Natural killer cell (primary cell): ENCODE measurements around the gene ARHGAP42. TPM values are rescaled to one million over a fixed set of nuclear protein-coding genes. Genes with fewer than 3 reads are reported as not detected.

Source experiments
- ATAC-seq, 3 donors: fragments of 150-1000 bp in 2 of 3; fragments of 200-7000 bp in 1 of 3; cut with Tn5 transposase; 1 replicate in 1 of 3; 2 replicates in 2 of 3; pipeline ENCODE4 v1.10.0; 2021; ENCODE audit warnings: mild to moderate bottlenecking in 2 of 3, moderate library complexity in 2 of 3
- DNase-seq, 2 donors: peaks; one replicate each; pipeline versions ENCODE4 v3.0.0 to v3.0.0-alpha.2; 2013 to 2021; ENCODE audit warnings: mixed read lengths in 1 of 2
- H3K27ac ChIP-seq: one replicate; pipeline ENCODE4 v1.5.1; 2013; ENCODE audit warnings: mild to moderate bottlenecking, low read length
- H3K27me3 ChIP-seq: one replicate; pipeline ENCODE4 v1.6.1; 2013; ENCODE audit warnings: low read length; ENCODE audit not compliant: control insufficient read depth, insufficient read depth
- H3K36me3 ChIP-seq: one replicate; pipeline ENCODE4 v1.6.1; 2013; ENCODE audit warnings: low read length; ENCODE audit not compliant: control insufficient read depth, insufficient read depth
- H3K4me1 ChIP-seq: one replicate; pipeline ENCODE4 v1.6.1; 2013; ENCODE audit warnings: low read length; ENCODE audit not compliant: control insufficient read depth, insufficient read depth
- H3K4me3 ChIP-seq: one replicate; pipeline ENCODE4 v1.5.1; 2013; ENCODE audit warnings: low read length
- H3K9me3 ChIP-seq: one replicate; pipeline ENCODE4 v1.6.1; 2013; ENCODE audit warnings: low read length; ENCODE audit not compliant: control insufficient read depth, insufficient read depth
- H3K27ac Mint-ChIP-seq, 2 donors: one replicate each; pipeline ENCODE4 v1.8.0; 2022; ENCODE audit warnings: mild to moderate bottlenecking in 2 of 2, mixed read lengths in 2 of 2, moderate library complexity in 1 of 2
- H3K27me3 Mint-ChIP-seq, 2 donors: one replicate each; pipeline ENCODE4 v1.8.0; 2022; ENCODE audit warnings: low read depth in 2 of 2, mixed read lengths in 2 of 2
- H3K36me3 Mint-ChIP-seq: one replicate; pipeline ENCODE4 v1.8.0; 2022; ENCODE audit warnings: mixed read lengths
- H3K4me1 Mint-ChIP-seq, 2 donors: one replicate each; pipeline ENCODE4 v1.8.0; 2022; ENCODE audit warnings: mixed read lengths in 2 of 2
- H3K4me3 Mint-ChIP-seq: one replicate; pipeline ENCODE4 v1.8.0; 2022; ENCODE audit warnings: mild to moderate bottlenecking, moderate library complexity, mixed read lengths
- H3K9me3 Mint-ChIP-seq, 2 donors: one replicate each; pipeline ENCODE4 v1.8.0; 2022; ENCODE audit warnings: mixed read lengths in 2 of 2
- CTCF ChIP-seq: fragments of 200-600 bp; IDR thresholded peaks from one replicate; pipeline ENCODE4 v1.8.0; 2022; ENCODE audit warnings: antibody characterized with exemption
- WGBS: methylation state at CpG from one replicate; pipeline ENCODE4 v1.1.7; 2013; ENCODE audit warnings: missing lambda C conversion rate; ENCODE audit not compliant: insufficient coverage; 5-methylcytosine and 5-hydroxymethylcytosine counted together
- intact Hi-C: fragments of 100-400 bp; cut with micrococcal nuclease; formaldehyde crosslinking; loops from one replicate; pipeline ENCODE4 v1.14.2; 2022
- total RNA-seq, 4 donors: library from RNA; stranded (reverse); fragments of 120-200 nt in 1 of 4; gene quantifications; one replicate each; pipeline versions ENCODE4 v1.2.3 to v1.2.4, GENCODE V29; 2013 to 2022

ARHGAP42 gene
- total RNA-seq, 3 donors from 2014 or later (not counting 1 experiment from before 2014, with no cell fraction given) = 6.0 to 7.6 (median 6.4) TPM

- H3K9me3 ChIP-seq = no peaks in the 10 kb centered on the region
- intact Hi-C loops = no loop called here
- no peak for TF ChIP-seq CTCF
- H3K27ac Mint-ChIP-seq = no peak overlapping the region
- DNase-seq (no peak), ATAC-seq (no peak)
- WGBS = 100% methylated on average over 1 of the region's 2 CpGs
- no peaks in the 10 kb centered on the region for H3K36me3 Mint-ChIP-seq
- peaks cover 8 to 10% of the 10 kb centered on the region in 2 donors for H3K4me1 Mint-ChIP-seq
- no peaks in the 10 kb centered on the region for H3K4me1 ChIP-seq
- H3K4me3 ChIP-seq = no peak overlapping the region
- no peaks in the 10 kb centered on the region for H3K9me3 Mint-ChIP-seq
- H3K36me3 ChIP-seq = no peaks in the 10 kb centered on the region
- H3K27ac ChIP-seq = no peak overlapping the region
- H3K27me3 Mint-ChIP-seq = no peaks in the 10 kb centered on the region
- no peaks in the 10 kb centered on the region for H3K27me3 ChIP-seq
- no peak overlapping the region for H3K4me3 Mint-ChIP-seq
Observed at GRCh38 chr11:100837311-100837710, 150.2 kb downstream of the ARHGAP42 start.

- Mint-ChIP-seq H3K27ac (no peak overlapping the region), H3K4me3 (no peak overlapping the region), H3K9me3 (no peaks in the 10 kb centered on the region), H3K27me3 (no peaks in the 10 kb centered on the region), H3K4me1 (peaks cover 14 to 17% of the 10 kb centered on the region in 2 donors), H3K36me3 (no peaks in the 10 kb centered on the region)
- WGBS = 92% methylated on average over 4 of the region's 4 CpGs
- no peak for TF ChIP-seq CTCF
- H3K27ac ChIP-seq = no peak overlapping the region
- no peak overlapping the region for H3K4me3 ChIP-seq
- DNase-seq (no peak), ATAC-seq (no peak)
- no peaks in the 10 kb centered on the region for H3K27me3 ChIP-seq
- H3K36me3 ChIP-seq = no peaks in the 10 kb centered on the region
- no peaks in the 10 kb centered on the region for H3K9me3 ChIP-seq
- no peaks in the 10 kb centered on the region for H3K4me1 ChIP-seq
- intact Hi-C loops = no loop called here
Observed at GRCh38 chr11:100841711-100842407, 154.8 kb downstream of the ARHGAP42 start.

GRCh38 chr11:100847696-100848216, 160.7 kb downstream of the ARHGAP42 start:
- DNase-seq (no peak), ATAC-seq (no peak)
- no peak for TF ChIP-seq CTCF
- intact Hi-C loops = no loop called here
- no peak overlapping the region for H3K27ac Mint-ChIP-seq
- Histone ChIP-seq H3K9me3 (no peaks in the 10 kb centered on the region), H3K27ac (no peak overlapping the region), H3K36me3 (no peaks in the 10 kb centered on the region), H3K4me1 (no peaks in the 10 kb centered on the region), H3K4me3 (no peak overlapping the region), H3K27me3 (no peaks in the 10 kb centered on the region)
- peaks cover 3% of the 10 kb centered on the region in 2 donors for H3K4me1 Mint-ChIP-seq
- no peaks in the 10 kb centered on the region for H3K27me3 Mint-ChIP-seq
- H3K36me3 Mint-ChIP-seq = no peaks in the 10 kb centered on the region
- 52% methylated on average over 3 of the region's 3 CpGs for WGBS
- no peaks in the 10 kb centered on the region for H3K9me3 Mint-ChIP-seq
- no peak overlapping the region for H3K4me3 Mint-ChIP-seq
